ENCODE results near the gene CCDC167. TPM values are rescaled to one million over a fixed set of nuclear protein-coding genes. Genes with fewer than 3 reads are reported as not detected.

Gene CCDC167
- total and polyA plus RNA-seq, 2 donors (not counting 1 experiment from before 2014, with no cell fraction given): 11.1 to 60.1 TPM

- Histone ChIP-seq H3K36me3 (replicated peaks in 1 of 2; ENCODE audit: control extremely low read depth in 1 of 2, control insufficient read depth in 1 of 2, extremely low read depth in 1 of 2, insufficient read depth in 2 of 2, low read length in 1 of 2) (peaks cover 0 to 30% of the 10 kb centered on the region in 2 experiments), H3K4me1 (ENCODE audit: control insufficient read depth in 2 of 2, insufficient read depth in 2 of 2, low read length in 2 of 2) (peaks cover 3 to 32% of the 10 kb centered on the region in 2 donors), H3K4me2 (replicated peaks; ENCODE audit: low read depth, low read length, poor library complexity, severe bottlenecking) (no peak overlapping the region), H3K79me2 (ENCODE audit: control insufficient read depth, insufficient read depth, low read length) (peaks cover 11% of the 10 kb centered on the region), H3K9ac (ENCODE audit: low read length) (no peak overlapping the region), H4K20me1 (ENCODE audit: control insufficient read depth, insufficient read depth, low read length, poor library complexity, severe bottlenecking) (peaks cover 5% of the 10 kb centered on the region), H3K9me3 (ENCODE audit: control extremely low read depth in 1 of 3, control insufficient read depth in 2 of 3, insufficient read depth in 1 of 3, low read length in 2 of 3) (no peaks in the 10 kb centered on the region), H3K4me3 (ENCODE audit: control extremely low read depth in 1 of 5, extremely low read depth in 1 of 5, insufficient read depth in 1 of 5, low read depth in 2 of 5, low read length in 4 of 5) (no peak overlapping the region), H3K27ac (ENCODE audit: low read length in 2 of 2) (no peak overlapping the region), H3K27me3 (replicated peaks in 1 of 4; ENCODE audit: control extremely low read depth in 1 of 4, control insufficient read depth in 3 of 4, insufficient read depth in 4 of 4, low read length in 3 of 4) (no peaks in the 10 kb centered on the region), H2AFZ (ENCODE audit: insufficient read depth, low read depth, low read length, poor library complexity, severe bottlenecking) (no peak overlapping the region)
- Mint-ChIP-seq H3K9me3 (ENCODE audit: insufficient read depth) (no peaks in the 10 kb centered on the region), H3K4me1 (peaks cover 19% of the 10 kb centered on the region), H3K27ac (no peak overlapping the region), H3K27me3 (no peaks in the 10 kb centered on the region), H3K4me3 (no peak overlapping the region)
- POLR2A ChIA-PET: no interaction called here
- 96% methylated on average over 6 of the region's 8 CpGs for WGBS (ENCODE audit: insufficient coverage)
- intact Hi-C loops (cut with micrococcal nuclease): no loop called here
- CTCF ChIA-PET: interaction anchor here (1.9 to 3.9 kb wide), 2 partner anchors 79 to 205 kb away, joined by 5 to 47 read pairs; no protein-coding TSS in a partner anchor
- TF ChIP-seq, protein P1, sequence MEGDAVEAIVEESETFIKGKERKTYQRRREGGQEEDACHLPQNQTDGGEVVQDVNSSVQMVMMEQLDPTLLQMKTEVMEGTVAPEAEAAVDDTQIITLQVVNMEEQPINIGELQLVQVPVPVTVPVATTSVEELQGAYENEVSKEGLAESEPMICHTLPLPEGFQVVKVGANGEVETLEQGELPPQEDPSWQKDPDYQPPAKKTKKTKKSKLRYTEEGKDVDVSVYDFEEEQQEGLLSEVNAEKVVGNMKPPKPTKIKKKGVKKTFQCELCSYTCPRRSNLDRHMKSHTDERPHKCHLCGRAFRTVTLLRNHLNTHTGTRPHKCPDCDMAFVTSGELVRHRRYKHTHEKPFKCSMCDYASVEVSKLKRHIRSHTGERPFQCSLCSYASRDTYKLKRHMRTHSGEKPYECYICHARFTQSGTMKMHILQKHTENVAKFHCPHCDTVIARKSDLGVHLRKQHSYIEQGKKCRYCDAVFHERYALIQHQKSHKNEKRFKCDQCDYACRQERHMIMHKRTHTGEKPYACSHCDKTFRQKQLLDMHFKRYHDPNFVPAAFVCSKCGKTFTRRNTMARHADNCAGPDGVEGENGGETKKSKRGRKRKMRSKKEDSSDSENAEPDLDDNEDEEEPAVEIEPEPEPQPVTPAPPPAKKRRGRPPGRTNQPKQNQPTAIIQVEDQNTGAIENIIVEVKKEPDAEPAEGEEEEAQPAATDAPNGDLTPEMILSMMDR (IDR thresholded peaks at IDR 0.05): no peak
- no peak for TF ChIP-seq EZH2 (IDR thresholded peaks at IDR 0.05; ENCODE audit: borderline replicate concordance, insufficient read depth, low read depth, low read length, poor library complexity, severe bottlenecking)
- DNase-seq (no peak), ATAC-seq (ENCODE audit: low read depth) (no peak)
Observed at GRCh38 chr6:37486121-37486839, 13.4 kb downstream of the CCDC167 start.

GRCh38 chr6:37485291-37485702 lies 14.4 kb downstream of the CCDC167 start:
- Mint-ChIP-seq H3K9me3 (ENCODE audit: insufficient read depth) (no peaks in the 10 kb centered on the region), H3K27me3 (no peaks in the 10 kb centered on the region), H3K4me3 (no peak overlapping the region), H3K27ac (no peak overlapping the region), H3K4me1 (peaks cover 16% of the 10 kb centered on the region)
- no peak overlapping the region for H3K27ac ChIP-seq (ENCODE audit: low read length in 2 of 2)
- peaks cover 3 to 22% of the 10 kb centered on the region in 2 donors for H3K4me1 ChIP-seq (ENCODE audit: control insufficient read depth in 2 of 2, insufficient read depth in 2 of 2, low read length in 2 of 2)
- CTCF ChIA-PET: interaction anchor here (0.7 to 3.9 kb wide), 16 partner anchors 10 to 207 kb away, joined by 3 to 47 read pairs (median 3); no protein-coding TSS in a partner anchor
- H4K20me1 ChIP-seq (ENCODE audit: control insufficient read depth, insufficient read depth, low read length, poor library complexity, severe bottlenecking): peaks cover 5% of the 10 kb centered on the region
- ATAC-seq (ENCODE audit: low read depth) (no peak), DNase-seq (no peak)
- WGBS (ENCODE audit: insufficient coverage): 97% methylated on average over 9 of the region's 10 CpGs
- TF ChIP-seq, protein P1 (IDR thresholded peaks at IDR 0.05): no peak
- TF ChIP-seq EZH2 (IDR thresholded peaks at IDR 0.05; ENCODE audit: borderline replicate concordance, insufficient read depth, low read depth, low read length, poor library complexity, severe bottlenecking): no peak
- POLR2A ChIA-PET: no interaction called here
- no peak overlapping the region for H2AFZ ChIP-seq (ENCODE audit: insufficient read depth, low read depth, low read length, poor library complexity, severe bottlenecking)
- intact Hi-C loops (cut with micrococcal nuclease): no loop called here
- peaks cover 0 to 37% of the 10 kb centered on the region in 2 experiments for H3K36me3 ChIP-seq (replicated peaks in 1 of 2; ENCODE audit: control extremely low read depth in 1 of 2, control insufficient read depth in 1 of 2, extremely low read depth in 1 of 2, insufficient read depth in 2 of 2, low read length in 1 of 2)
- H3K9me3 ChIP-seq (ENCODE audit: control extremely low read depth in 1 of 3, control insufficient read depth in 2 of 3, insufficient read depth in 1 of 3, low read length in 2 of 3): no peaks in the 10 kb centered on the region
- H3K4me2 ChIP-seq (replicated peaks; ENCODE audit: low read depth, low read length, poor library complexity, severe bottlenecking): no peak overlapping the region
- H3K27me3 ChIP-seq (replicated peaks in 1 of 4; ENCODE audit: control extremely low read depth in 1 of 4, control insufficient read depth in 3 of 4, insufficient read depth in 4 of 4, low read length in 3 of 4): no peaks in the 10 kb centered on the region
- H3K79me2 ChIP-seq (ENCODE audit: control insufficient read depth, insufficient read depth, low read length): peaks cover 5% of the 10 kb centered on the region
- no peak overlapping the region for H3K9ac ChIP-seq (ENCODE audit: low read length)
- H3K4me3 ChIP-seq (ENCODE audit: control extremely low read depth in 1 of 5, extremely low read depth in 1 of 5, insufficient read depth in 1 of 5, low read depth in 2 of 5, low read length in 4 of 5): no peak overlapping the region

All from B cell (primary cell).